CD4-positive, alpha-beta T cell treated with Interleukin-15 for 4 hours (primary cell): ENCODE results near the gene SPEF2.
A peak's percentile ranks its signal among the peaks of the same experiment; 100 is the strongest.

Experiments
- DNase-seq: peaks from one replicate; pipeline ENCODE4 v3.0.0-alpha.2; 2020; ENCODE audit warnings: low spot score

Gene SPEF2

DNA sequence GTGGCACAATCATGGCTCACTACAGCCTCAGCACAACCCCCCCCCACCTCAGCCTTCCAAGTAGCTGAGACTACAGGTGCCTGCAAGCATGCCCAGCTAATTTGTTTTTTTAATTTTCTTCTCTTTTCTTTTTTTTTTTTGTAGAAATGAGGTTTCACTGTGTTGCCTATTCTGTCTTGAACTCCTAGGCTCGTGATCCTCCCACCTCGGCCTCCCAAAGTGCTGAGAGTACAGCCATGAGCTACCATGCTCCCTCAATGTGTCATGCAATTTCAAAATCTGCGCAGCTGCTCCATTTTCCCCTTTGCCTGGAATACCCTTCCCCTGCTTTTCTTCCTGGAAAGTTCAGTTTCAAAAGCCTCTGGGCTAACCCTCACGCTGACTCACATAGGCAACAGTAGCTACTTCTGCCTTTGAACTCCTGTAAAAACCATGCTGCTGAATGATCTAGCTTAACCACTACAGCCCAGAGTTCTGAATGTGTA is 168.0 kb downstream of the SPEF2 start:
- peak; percentile 69 for DNase-seq

- DNase-seq = no peak
These were observed 171.1 kb downstream of the SPEF2 start for GRCh38 chr5:35788724-35789123.

DNA sequence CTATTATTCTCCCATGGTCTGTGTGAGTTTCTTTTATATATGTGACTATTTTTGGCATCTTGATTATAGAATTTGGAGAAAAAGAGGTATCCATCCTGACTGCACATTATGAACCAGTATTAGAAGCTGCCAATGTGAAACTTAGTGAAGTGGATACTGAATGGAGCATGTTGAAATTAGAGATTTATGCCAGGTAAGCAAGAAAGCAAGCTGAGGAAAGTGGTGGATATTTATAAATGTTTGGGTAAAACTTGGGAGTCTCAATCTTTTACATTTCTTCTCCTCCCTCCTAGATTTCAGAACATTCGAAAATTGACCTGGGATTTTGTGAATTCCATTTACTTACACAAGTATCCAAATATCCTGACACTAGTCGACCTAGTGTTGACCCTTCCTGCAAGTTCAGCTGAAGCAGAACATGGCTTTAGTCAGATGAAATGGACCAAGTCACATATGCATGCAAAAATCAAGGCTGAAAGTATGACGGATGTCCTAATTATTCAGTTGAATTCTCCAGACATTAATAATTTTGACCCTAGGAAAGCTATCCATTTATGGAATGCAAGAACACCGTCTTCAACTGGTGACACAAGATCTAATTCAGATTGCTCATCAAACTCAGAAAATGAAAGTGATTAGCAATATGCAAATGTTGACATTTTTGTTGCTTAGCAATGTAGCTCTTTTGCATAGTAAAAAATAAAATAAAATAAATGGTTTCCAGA is 172.2 kb downstream of the SPEF2 start:
- peak; percentile 48 for DNase-seq

DNA sequence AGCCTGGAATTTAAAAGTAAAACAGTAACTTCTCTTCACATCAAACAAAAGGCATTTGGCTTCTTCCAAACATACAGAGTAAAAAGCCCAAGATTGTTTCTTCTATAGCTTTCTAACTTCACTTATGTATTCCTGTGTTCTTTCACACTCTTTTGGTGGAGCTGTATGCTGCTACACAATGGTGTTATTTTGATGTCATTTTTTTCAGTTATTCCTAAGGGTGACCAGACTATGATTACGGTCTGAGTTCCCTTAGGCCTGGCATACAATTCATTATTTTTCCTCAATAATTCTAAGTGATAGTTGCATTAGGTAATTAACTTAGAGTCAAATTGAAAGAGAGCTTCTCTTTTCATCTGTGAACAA is 172.8 kb downstream of the SPEF2 start:
- DNase-seq = no peak

GRCh38 chr5:35794328-35794619 is 176.6 kb downstream of the SPEF2 start:
- no peak for DNase-seq

- DNase-seq = no peak
These were observed 177.2 kb downstream of the SPEF2 start for GRCh38 chr5:35794684-35795375.

DNA sequence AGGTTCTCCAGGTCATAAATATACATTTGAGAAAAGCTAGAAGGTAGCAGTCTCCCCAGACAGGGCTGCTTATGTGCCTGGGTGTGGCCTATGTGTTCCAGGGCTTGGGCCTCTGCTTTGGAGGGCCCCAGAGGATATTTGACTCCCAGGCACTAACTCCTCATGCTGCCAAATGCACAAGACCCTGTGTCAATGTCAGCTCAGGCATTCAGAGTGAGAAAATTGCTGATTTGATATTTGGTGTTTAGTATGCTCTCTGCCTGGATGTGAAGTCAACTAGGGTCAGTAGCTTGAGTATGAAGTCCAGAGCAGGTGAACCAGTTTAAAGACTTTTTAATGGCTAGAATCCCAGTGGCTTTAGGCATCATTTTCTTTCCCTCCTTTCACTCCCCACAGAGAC is 181.5 kb downstream of the SPEF2 start:
- no peak for DNase-seq

- no peak for DNase-seq
These were observed 182.1 kb downstream of the SPEF2 start for GRCh38 chr5:35799753-35800152.

GRCh38 chr5:35803191-35803651 is 185.6 kb downstream of the SPEF2 start:
- peak; percentile 40 for DNase-seq

DNA sequence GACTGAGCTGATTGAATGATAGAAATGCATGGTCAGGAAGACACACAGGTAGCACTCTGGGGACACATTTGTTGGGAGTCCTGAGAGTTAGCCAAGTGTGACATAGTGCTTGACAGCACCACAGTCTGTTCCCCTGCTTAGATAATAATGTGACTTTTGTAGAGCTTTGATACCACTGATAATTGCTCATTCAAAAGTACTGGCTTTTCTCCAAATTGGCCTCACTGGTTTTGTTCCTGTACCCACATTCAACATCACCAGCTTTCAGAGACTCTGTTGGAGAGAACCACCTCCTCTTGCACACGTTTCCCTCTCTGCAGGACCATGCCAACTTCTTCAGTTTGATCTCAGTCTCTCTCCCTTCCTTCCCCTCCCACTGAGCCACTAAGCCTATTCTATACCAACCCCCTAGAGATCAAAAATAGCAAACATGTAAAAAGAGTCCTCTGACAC is 186.6 kb downstream of the SPEF2 start:
- DNase-seq = no peak

- no peak for DNase-seq
These were observed 187.2 kb downstream of the SPEF2 start for GRCh38 chr5:35804841-35805240.

DNA sequence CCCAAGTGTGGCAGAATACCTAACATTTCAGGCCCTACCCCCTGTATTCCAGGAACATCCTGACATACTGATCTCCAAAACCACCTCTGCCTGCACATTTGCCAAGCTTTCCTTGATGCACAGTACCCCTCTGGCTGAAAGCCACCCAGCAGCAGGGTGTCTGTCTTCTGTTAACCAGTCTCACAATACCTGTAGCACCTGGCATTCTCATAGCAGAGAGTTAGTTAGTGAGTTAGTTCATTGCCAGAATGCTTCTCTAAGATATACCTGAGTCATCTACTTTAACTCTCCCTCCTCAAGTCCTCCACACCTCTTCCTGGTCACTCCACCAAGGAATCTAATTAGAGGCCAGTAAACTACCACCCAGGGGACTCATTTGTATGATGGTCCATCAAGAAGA is 192.9 kb downstream of the SPEF2 start:
- DNase-seq = peak; percentile 53

DNA sequence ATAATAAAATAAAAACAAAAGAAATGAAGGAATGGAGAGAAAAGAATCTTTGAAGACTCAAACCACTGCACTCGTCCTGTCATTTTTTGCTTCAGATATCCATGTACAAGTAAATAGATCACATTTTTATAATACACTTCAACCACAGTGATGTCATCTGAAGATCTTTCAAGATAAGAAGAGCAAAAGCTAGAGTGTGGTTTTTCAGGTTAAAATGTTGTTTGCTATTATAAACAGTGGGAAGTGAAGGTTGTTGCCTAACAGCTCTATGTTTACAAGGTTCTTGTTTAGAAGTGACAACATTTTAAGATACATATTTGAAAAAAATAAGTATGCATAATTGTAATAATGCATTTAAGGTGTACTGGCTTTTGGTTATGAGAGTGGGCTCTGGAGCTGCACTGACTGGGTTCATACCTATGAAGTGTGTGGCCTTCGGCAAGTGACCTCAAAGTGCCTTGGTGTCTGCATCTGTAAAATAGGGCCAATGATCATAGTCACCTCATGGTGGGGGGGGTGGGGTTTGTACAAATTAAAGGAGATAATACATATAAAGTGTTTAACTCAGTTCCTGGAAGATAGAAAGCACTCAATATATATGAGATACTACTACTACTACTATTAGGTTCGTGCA is 193.6 kb downstream of the SPEF2 start:
- peak; percentile 83 for DNase-seq

DNA sequence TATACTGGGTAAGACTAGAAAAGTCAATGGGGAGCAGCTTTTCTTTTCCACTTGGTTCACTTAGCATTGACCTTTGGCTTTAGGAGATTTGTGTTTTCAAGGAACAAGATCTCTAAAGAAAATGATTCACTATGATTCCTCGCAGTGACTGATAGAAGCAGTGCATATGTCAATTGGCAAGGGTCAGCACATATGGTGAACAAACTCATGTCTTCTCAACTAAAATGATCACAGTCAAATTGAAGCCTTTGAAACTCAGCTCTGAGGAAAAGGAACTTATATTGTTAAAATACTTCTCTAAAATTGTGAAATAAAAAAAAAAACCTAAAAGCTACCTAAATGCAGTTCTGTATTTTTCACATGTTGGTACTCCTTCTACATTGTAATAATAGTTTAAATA is 195.9 kb downstream of the SPEF2 start:
- no peak for DNase-seq

DNA sequence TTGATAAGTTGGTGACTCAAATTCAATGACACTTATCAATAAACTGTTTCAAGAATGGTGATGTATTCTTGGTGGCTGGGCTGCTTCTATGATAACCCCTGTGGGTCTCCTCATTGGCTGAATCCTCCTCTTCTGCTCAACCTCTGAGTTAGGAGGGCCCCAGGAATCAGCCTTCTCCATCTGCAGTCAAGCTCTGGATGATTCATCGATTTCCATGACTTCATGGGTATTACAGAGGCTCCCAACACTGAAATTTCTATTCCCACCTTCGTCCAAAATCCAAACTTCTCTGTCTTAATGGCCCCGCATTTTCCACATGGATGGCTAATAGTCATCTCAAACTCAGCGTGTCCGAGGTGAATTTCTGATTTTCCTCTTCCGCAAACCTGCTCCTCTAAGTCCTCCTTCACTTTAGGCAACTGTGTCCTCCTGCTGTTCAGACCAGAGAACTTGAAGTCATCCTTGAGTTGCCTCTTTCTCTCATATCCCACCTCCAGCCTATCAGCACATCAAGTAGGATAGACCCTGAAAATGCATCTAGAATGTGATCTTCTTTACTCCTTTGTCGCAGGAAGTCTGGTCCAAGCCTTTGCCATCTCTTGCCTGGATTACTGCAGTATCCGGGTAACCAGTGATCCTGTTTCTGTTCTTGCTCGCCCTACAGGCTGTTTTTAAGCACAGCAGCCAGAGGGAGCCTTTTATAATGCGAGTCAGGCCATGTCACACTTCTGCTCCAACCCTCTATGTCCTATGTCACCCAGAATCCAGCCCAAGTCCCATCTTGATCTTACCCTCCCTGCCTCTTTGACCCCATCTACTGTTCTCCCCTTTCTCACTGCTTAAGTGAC is 197.7 kb downstream of the SPEF2 start:
- peak; percentile 64 for DNase-seq

DNA sequence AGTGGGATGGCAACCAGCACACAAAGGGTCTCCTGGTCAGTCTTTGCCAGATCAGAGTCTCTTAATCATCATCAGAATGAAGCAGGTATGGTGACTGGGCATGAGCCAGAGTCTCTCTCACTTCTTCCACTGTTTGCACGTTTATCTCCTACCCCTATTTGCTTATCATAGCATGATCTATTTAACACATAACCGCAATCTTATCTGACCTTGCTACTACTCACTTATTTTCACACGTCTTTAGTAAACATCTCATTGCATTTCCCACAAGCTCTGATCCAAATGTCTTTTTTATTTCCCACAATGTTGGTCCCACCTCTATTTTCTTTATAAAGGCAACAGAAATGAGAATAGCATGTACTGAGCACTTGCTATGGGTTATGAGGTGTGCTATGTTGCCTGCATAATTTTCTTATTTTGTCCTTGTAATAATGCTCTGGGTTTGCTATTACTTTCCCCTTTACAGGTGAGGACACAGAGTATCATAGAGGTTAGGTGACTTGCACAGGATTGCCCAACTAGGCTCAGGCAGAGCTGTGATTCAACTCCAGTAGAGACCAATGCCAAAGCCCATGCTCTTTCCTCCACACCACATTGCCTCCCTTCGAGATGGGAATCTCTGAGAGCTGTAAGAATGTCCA is 199.3 kb downstream of the SPEF2 start:
- DNase-seq = peak; percentile 70

DNA sequence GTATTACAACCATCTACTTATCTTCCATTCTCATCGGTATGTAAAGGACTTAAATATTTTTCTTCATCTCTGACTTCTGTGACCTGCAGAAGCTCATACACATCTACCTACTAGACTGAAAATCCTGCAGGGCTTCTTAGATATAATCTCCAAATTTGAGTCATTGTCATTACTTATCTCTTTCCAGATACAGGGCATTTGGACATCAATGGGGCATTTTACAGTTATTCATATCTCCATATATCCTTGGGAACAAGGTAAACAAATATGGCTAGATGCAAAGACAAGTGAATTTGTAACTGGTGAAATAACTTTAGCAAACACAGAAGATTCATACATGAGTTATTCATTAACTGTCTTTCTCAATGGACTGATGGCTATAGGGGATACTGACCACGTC is 201.4 kb downstream of the SPEF2 start:
- DNase-seq = no peak

GRCh38 chr5:35819668-35820067 is 202.0 kb downstream of the SPEF2 start:
- peak; percentile 43 for DNase-seq

- DNase-seq = no peak
These were observed 203.1 kb downstream of the SPEF2 start for GRCh38 chr5:35820735-35821134.

DNA sequence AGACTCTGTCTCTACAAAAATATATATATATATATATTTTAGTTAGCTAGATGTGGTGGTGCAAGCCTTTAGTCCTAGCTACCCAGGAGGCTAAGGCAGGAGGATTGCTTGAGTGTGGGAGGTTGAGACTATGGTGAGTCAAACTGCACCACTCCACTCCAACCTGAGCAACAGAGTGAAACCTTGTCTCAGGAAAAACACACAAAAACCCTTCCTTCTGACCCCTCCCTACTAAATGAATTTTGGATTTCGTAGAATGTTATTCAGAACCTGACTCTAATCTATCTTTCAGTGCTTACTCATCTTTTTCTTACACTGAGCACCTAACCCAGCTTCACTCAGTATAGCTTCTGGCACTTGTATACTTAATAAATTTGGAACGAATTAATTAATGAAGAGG is 203.8 kb downstream of the SPEF2 start:
- peak; percentile 59 for DNase-seq

DNA sequence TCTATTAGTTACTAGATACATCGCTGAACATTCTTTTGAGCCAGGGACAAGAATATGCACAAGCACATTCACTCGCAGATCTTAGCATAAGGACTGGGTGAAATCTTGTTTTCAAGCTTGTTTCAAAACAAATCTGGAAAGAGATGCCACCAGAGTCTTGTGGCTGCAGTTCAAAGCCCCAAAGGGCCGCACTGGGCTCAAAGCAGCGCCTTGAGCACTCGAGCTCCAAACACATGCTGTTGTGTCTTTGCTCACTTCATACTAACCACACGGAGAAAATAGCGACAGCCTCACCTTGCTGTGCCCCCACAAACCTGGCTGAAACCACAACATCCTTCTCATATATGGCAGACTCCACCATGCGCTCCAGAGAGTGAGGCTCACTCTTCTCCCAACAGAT is 204.8 kb downstream of the SPEF2 start:
- peak; percentile 57 for DNase-seq
